ENCODE measurements around the gene ZSCAN10.
"Not testable (repeated sequence)": the region's sequence is repeated elsewhere in the genome, so short reads cannot be mapped to it uniquely, and the experiment has no call there.

The ZSCAN10 gene

DNA sequence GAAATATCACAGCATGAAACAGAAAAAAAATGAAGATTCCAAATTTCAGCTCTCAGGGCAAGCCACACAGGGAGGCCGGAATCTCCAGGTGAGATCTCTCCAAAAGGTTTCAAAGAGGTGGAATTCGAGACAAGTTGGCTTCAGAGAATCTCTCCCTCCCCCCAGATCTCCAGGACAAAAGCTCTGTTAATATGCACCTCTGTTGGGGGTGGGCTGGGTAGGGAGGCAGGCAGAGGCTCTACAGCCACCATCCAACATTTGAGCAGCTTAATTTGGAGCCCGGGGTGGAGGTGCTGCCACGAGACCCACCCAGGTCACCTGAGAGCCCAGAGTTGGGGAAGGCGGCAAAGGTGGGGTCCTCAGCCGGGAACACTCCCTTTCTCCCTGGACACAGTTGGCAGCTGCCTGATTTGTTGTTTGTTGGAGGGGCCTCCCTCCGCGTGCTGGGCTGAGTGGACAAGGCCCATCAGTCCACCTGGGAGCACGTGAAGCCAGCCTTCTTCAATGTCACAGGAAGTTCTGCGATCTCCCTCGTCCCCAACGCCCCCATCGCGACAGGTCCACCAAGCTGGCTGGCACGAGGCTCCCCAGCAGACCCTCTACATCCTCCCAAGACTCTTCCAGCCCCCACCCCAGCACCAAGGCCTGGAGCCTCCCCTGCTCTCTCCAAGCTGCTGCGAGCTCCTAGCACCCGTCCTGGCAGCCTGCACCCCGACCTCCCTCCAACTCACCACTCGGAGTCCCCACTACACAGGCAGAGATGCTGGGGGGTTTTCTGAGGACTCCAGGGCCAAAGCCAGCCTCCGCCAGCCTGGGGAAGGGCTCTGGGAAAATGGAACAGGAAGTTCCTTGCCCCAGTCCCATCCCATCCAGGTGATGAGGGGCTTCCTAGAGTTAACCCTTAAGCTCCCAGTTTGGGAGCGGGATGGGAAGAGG is at the start of gene ZSCAN10:
TSS of gene ZSCAN10 (minus strand) at position 836 of the 936 bp plus-strand sequence. CDS start 6,357 bp downstream, outside the sequence.
- FAIRE-seq, result no peak

DNA sequence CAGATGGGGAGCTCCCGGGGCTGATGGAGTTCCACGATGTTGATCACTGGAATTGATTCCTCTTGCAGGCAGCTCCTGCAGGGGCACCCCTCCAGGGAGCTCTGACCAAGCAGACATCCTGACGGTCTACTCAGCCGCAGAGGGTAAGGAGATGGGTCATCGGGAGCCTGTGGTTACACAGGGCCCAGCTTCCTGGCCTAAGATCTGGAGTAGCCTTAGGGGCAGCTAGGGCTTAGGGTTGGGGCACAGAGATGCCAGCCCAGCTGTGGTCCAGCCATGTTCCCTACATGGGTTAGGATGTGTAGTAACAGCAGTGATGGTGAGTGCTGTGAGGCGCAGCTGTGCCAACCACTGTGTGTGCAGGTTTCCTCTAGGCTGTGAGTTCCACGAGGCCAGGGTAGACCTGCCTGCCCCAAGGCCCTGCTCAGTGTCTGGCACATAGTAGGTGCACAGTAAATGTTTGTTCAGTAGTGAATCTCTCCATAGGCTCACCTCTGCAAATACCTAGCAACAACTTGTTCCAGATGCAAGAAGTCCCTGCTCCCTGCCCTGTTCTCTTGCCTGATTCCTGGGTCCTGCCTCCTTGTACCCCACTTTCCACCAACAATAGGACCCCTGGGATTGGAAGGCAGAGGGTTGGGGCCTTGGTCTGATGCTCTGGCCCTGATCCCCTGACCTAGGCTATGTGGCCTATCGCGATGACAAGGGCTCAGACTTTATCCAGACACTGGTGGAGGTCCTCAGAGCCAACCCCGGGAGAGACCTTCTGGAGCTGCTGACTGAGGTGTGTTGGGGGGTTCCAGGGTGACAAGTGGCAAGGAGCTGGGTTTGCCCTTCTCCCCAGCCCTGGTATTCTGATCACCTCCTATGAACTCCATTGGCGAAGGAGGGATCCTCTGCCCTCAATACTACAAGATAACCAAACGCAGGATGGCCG is 49.4 kb upstream of the ZSCAN10 start:
- no peak for FAIRE-seq

DNA sequence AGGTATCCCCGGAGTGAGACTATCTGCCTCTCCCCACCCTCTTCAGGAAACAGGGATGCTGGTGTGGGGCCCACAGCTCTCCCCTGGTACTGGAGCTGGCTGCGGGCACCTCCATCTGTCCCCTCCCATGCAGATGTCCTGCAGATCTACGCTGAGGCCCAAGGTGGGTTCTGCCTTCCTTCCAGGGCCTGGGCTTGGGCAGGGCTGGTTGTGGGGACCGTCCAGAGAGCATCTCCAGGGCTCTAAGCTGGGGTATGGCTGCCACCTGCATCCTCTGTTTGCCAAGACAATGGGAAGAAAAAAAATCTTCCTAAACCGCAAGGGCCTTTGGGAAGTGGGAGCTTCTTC is 48.6 kb upstream of the ZSCAN10 start:
- no peak for FAIRE-seq

DNA sequence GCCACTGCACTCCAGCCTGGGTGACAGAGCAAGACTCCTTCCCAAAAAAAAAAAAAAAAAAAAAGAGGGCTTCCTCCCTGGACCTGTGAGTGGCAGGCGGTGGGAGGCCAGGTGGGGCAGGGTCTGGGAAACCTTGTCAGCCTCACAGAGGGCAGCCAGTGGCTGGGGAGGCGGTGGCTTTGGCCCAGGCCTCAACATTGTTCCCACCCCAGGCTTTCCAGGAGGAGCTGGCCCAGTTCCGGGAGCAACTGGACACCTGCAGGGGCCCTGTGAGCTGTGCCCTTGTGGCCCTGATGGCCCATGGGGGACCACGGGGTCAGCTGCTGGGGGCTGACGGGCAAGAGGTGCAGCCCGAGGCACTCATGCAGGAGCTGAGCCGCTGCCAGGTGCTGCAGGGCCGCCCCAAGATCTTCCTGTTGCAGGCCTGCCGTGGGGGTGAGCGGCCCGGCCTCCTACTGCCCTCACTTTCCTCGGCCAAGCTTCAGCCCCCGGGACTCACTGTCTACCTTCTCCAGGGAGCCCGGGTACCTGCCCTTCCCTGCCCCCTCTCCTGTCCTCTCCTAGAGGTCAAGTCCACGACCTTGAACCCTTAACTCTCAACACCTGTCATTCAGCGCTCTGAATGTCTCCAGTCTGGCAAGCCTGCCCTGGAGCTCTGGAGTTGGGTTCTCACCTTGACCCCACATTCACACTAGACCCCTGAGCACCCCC is 48.1 kb upstream of the ZSCAN10 start:
- no peak for FAIRE-seq

DNA sequence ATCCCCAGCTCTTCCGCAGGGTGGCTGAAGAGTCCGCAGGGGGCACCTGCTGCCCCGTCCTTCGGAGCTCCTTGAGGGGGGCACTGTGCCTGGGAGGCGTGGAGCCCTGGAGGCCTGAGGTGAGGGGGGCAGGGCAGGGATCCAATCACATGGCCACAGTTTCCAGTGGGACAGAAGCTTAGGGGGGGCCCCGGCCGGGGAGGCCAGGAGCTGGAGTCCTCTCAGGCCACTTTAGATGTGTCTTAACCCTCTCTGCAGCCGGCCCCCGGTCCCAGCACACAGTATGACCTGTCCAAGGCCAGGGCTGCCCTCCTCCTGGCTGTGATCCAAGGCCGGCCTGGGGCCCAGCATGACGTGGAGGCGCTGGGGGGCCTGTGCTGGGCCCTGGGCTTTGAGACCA is 46.6 kb upstream of the ZSCAN10 start:
- FAIRE-seq, result no peak

DNA sequence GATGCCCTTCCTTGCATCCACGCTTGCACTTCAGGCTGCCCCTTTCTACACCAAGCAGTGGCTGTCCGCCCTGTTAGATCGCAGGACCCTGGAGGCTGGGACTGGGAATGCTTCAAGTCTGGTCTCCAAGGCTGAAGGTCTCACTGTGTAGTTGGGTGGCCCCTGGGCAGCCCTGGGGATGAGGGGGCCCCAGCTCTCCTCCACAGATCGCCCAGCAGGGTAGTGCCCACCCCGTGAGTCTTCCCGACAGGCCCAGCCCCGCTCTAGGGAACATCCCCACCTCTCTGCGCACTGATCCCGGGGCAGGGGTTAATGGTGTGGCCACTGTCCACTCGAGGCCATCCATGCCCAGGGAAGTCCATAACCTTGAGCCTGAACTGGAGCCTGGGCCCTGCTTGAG is 46.1 kb upstream of the ZSCAN10 start:
- no peak for FAIRE-seq

DNA sequence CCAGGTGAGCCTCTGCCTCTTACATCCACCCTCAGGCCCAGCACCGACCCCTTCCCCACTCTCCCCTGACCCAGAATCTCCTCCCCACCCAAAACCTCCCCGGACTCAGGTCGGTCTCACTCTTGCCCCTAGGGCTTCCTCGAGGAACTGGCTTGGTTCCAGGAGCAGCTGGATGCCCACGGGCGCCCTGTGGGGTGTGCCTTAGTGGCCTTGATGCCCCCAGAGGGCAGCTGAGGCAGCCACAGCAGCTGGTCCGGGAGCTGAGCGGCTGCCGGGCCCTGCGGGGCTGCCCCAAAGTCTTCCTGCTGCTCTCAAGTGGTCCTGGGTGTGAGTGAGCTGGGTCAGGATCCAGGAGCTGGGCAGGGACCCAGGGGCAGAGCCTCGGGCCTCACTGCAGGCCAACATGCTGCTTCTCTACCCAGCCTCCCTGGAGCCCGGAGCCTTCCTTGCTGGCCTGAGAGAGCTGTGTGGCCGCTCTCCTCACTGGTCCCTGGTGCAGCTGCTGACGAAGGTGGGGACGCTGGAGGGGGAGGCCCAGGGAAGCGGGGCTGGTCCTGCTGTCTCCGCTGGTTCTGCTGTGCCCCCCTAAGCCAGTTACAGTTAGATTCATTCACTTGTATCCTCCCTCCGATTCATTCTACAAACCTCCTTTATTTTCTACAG is 45.4 kb upstream of the ZSCAN10 start:
- no peak for FAIRE-seq

DNA sequence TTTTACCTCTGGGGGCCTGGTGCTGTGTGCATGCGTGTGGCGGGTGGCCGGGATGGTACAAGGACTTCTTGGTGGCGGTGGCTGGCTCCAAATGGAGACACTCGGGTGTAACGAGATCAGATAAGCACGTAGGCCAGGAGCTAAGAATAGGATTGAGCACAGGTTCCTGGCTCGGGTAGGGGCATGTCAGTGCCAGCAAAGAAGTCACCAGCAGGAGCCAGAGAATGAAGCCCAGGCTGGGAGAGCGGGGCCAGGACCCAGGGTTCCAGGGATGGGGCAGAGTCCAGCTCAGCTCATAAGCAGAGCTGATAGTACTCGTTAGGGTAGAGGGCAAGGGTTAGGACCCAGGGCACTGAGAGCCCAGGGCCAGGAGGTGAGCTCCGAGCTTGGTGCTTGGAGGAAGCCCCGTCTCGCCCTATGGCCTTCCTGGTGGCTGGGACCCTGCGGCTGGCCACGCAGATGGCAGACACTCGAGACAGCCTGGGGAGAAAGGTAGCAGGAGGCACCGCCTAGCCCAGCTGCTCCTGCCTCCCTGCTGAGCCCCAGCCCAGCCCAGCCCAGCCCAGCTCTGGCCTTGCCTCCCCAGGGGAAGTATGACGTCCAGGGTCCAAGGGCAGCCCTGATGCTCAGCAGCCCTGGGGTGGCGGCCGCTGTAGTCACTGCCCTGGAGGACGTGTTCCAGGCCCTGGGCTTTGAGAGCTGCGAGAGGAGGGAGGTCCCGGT is 44.7 kb upstream of the ZSCAN10 start:
- no peak for FAIRE-seq

DNA sequence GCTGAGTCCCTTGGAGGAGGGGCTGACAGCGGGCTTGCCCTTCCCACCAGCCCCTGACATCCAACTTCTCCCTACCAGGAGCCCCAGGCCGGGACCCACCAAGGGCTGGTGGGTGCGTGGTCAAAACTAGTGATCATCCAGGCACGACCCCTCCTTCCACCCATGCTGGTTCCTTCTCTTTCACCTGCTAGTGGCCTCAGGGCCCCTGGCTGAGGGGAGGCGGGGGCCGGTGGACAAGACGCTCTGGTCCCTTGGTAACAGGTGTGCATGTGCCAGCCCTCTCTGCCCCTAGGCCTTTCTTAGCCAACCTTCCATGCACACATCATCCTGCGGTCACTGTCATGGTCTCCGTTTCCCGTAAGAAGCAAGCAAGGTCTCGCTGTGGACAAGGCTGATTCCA is 44.1 kb upstream of the ZSCAN10 start:
- no peak for FAIRE-seq

DNA sequence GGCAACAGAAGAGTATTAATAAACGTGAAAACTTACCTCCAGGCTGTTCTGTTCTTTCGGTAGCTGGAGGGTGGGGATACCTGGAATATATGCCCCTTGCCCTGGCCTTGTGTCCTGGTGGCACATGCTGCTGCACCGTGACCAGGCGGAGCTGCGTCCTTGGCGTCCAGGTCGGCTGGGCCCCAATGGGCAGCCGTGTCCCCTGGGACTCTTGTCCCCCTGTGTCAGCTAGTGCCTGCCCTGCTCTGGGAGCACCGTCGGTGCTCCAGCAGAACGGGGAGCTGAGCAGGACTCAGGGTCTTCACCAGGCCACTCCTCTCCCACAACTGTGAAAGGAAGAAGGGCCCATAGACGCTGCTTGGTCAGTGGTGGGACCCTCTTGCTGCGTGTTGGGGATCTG is 43.7 kb upstream of the ZSCAN10 start:
- FAIRE-seq, result no peak

DNA sequence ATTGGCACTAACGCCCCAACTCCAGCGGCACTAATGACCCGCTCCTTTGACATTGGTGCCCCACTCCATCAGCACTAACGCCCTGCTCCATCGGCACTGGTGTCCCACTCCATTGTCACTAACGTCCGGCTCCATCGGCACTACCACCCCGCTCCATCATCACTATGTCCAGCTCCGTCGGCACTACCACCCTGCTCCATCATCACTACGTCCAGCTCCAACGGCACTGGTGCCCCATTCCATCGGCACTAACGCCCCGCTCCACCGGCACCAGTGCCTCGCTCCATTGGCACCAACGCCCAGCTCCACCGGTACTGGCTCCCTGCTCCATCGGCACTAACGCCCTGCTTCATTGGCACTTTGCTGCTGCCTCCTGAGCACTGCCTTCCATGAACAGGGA is 43.2 kb upstream of the ZSCAN10 start:
- no peak for FAIRE-seq

DNA sequence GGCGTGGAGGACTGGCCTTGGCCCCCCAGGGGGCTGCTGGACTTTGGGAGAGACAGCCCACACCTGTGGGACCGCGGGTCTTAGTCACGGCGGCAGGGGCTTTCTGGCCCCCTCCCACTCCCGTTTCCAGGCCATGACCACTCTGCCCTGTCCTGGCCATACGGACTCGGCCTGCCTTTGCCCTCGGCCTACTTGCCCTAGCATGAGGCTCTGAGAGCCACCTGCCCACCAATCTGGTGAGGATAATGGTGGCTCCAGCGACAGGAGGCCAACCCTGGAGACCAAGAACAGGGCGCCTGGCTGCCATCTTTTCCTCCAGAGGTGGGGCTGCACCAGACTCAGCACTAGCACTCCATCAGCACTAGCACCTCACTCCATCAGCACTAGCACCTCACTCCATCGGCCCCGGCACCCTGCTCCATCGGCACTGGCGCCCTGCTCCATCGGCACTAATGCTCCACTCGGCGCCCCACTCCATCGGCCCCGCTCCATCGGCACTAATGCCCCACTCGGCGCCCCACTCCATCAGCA is 42.8 kb upstream of the ZSCAN10 start:
- FAIRE-seq, result no peak

DNA sequence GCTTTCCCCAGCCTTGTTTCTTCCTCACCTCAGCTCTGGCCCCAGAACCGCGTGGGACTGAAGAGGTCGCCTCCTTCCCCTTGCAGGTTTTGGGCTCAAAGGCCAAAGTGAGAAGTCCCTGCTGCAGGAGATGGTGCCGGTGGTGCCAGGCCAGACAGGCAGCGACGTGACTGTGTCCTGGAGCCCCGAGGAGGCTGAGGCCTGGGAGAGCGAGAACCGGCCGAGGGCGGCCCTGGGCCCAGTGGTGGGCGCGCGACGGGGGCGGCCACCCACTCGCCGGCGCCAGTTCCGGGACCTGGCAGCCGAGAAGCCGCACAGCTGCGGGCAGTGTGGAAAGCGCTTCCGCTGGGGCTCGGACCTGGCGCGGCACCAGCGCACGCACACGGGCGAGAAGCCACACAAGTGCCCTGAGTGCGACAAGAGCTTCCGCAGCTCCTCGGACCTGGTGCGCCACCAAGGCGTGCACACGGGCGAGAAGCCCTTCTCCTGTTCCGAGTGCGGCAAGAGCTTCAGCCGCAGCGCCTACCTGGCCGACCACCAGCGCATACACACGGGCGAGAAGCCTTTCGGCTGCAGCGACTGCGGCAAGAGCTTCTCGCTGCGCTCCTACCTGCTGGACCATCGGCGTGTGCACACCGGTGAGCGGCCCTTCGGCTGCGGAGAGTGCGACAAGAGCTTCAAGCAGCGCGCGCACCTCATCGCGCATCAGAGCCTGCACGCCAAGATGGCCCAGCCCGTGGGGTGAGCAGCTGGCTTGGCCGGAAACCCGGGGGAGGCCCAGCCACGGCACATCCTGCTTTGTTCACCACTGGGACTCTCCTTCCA is 41.7 kb upstream of the ZSCAN10 start:
- FAIRE-seq, result no peak

DNA sequence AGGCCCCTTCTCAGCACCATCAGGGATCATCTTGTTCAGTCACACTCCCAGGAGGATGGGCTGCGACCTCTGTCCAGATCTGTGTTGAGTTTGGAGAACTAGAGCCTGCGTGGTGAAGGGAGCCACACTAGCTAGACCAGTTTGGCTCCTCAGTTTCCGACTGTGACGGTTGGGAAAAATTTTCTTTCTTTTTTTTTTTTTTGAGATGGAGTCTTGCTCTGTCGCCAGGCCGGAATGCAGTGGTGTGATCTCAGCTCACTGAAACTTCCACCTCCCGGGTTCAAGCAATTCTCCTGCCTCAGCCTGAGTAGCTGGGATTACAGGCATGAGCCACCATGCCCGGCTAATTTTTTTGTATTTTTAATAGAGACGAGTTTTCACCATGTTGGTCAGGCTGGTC is 40.5 kb upstream of the ZSCAN10 start:
- not testable (repeated sequence) for FAIRE-seq

DNA sequence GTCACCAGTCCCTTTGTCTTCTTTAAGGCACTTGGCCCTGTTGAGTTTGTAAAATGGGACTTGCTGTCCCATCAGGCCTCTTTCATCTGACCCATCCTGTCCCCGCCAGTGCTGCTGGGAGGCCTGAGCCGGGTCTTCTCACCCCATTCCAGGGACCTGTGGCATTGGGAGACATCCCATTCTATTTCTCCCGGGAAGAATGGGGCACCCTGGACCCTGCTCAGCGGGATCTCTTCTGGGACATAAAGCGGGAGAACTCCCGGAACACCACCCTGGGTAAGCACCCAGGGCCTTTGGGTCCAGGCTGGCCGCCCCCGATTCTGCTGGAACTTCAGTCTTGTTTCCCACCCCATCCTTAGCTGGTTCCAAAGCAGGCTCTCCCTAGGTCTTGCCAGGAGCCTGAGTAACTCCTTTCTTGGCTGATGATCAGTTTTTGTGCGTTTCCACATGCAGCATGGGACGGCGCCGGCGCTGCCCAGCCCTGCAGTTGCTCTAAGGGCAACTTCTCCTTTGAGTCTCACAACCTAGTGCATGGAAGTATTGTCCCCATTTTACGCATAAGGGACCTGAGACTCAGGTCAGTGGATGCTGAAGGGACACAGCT is 39.8 kb upstream of the ZSCAN10 start:
- FAIRE-seq, result no peak

DNA sequence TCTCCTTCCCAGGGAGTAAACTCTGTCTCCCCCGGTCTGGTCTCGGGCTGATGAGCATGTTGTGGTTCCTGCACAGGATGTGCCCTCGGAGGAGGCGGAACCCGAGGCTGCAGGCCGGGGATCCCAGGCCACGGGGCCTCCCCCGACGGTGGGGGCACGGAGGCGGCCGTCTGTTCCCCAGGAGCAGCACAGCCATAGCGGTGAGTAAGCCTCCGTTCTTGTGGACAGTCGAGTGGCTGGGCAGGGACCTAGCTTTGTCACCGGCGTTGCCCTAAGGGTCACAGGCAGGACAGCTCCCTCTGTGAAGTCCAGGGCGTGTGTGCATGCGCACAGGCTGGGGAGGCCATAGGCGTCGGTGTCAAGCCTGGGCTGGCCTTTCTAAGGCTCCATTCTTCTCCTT is 39.2 kb upstream of the ZSCAN10 start:
- FAIRE-seq, result no peak

DNA sequence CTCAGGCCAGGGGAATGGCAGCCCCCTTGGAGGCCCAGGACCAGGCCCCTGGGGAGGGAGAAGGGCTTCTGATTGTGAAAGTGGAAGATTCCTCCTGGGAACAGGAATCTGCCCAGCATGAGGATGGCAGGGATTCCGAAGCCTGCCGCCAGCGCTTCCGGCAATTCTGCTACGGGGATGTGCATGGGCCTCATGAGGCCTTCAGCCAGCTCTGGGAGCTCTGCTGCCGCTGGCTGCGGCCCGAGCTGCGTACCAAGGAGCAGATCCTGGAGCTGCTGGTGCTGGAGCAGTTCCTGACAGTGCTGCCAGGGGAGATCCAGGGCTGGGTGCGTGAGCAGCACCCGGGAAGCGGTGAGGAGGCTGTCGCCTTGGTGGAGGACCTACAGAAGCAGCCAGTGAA is 38.2 kb upstream of the ZSCAN10 start:
- FAIRE-seq, result no peak

DNA sequence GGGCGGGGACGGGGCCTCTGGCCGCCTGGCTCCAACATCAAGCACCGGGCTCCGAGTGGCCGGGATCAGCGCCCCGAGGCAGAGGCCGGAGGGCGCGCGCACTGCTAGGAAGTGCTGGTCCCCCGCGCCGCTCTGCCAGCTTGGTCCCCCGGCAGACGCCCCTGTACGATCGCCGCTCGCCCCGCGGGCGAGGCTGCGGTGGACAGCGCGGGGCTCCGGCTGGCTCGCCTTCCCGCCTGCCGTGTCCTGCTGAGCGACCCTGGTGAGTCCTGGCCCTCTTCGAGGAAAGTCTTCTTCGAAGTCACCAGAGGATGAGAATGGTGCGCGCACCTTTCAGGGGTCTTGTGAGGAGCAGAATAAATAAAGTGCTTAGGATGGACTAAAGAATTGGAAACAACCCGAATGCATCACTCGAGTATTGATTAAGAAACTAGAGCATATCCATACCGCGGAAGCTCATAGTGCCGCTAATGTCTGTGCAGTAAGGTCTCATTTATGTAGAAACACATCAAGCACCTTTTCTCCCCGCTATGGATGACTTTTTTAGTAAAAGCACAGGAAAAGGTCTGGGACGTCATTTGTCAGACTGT is 36.1 kb upstream of the ZSCAN10 start:
- no peak for FAIRE-seq

DNA sequence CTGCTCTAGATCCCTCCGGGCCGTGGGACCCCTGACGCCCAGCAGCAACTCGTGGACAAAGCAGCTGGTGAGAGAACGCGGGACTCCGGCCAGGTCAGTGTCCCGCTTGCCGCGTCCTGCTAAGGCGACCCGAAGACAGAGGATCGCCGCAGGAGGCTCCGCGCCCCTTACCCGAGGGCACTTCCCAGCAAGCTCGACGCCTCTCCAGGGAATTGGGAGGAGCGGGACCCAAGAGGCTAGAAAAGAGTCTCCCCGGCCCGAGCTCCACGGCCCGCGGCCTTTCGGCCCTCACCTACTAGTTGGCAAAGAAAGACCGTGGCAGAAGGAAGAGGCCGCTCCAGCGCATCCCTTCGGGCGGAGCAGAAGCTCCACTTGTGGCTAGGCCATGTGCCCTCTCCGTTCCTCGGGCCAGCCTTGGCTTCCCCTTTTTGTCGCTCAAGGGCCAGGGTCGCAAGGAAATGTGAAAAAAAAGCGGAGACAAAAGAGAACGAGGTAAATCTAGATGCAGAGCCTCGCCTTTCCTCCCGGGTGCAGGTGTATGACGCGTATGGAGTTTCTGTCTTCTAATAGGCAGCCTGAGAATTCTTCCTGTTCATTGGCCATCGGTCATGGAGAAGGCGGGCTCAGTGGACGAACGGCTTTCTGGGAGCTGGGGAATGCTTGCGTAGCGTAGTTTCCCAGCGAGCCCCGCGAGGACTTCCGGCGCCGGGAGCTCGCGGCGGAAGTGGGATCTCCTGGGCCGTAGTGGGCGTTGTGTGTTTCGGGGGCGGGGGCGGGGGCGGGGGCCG is 35.4 kb upstream of the ZSCAN10 start, which contains the start of gene ZNF213:
TSS of gene ZNF213 (plus strand) at position 692 of the 788 bp plus-strand sequence. CDS start 2,252 bp downstream, outside the sequence.
- peak; percentile 84 for FAIRE-seq

All from endometrium (tissue), 2 donors.